GM12872 (cell line): ENCODE results near the gene SPATA19.

Experiments used
- CTCF ChIP-seq: IDR thresholded peaks from 3 replicates; pipeline ENCODE4 v1.5.1; 2011; ENCODE audit warnings: low read depth, mild to moderate bottlenecking, low read length, moderate library complexity; ENCODE audit not compliant: insufficient read depth

Gene SPATA19

DNA sequence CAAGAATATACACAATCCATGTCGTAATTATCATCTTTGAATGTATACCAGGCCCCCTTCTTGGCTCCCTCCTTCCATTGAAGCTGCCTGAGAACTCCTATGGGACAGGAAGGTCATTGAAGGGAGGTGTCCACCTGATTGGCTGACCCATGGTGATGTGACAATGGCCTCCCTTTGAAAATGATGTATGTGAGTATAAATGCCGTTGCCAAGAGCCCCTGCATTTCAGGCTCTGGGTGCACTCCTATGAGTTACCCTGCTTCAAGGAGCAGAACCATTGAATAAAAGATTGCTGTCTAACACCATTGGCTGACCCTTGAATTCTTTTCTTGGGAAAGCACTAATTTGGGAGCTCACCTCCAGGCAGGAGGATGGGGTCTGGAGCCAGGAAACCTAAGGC, at the start of gene SPATA19:
Gene SPATA19 (minus strand): TSS at position 101 of the 400 bp plus-strand sequence. CDS start 67 bp downstream, at position 34.
- no peak for TF ChIP-seq CTCF

DNA sequence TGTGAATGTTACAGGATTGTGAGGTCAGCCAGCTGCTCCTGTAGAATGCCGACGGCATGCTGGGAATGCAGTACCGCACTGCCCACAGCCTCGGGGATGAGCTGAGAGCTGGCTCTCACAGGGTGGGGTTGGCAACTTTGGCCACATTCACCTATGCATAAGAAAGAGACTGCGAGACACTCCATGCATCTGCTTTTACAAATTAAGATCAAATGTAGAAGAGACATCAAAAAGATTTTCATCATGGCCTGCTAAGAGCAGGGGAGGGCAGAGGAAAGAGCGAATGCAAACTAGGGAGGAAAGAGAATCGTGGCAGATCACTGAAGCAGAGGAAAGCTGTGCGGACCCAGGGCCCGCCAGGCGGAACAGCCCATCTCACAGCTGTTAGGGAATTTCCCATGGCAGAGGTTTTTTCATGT, 49.8 kb upstream of the SPATA19 start:
- no peak for TF ChIP-seq CTCF

GRCh38 chr11:133893381-133893780, 48.1 kb upstream of the SPATA19 start:
- TF ChIP-seq CTCF = no peak

DNA sequence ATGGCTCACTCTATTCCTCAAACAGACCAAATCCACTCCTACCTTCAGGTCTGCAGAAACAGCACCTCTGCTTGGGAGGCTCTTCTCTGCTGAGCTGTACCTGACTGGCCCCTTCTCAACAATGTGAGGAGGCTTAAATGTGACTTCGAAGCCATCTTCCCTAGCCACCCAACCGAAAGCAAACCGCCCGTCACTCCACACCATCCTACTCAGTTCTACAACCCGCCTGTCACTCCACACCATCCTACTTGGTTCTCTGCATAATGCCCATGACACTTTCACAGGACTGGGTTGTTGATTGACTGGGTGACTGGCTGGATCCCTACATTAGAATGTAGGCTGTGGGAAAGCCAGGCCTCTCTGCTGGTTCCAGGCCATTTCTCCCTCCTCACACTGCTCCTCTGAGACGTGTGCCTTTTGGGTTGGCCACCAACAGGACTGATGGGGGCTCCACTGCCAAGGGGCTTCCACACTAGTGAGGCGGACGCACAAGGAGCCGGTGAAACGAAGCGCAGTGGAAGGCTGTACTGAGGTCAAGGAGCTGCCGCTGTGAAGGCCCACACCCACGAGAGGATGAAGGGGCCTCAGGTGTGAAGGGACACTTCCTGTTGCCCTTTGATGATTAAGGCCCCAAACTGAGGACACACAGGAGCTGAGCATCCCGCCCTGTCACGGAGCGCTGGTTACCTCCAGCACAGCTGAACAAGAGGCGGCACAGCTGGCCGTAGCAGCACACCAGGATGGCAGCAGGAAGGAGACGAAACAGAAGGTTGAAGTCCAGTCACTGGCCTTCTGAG, 47.5 kb upstream of the SPATA19 start:
- no peak for TF ChIP-seq CTCF

DNA sequence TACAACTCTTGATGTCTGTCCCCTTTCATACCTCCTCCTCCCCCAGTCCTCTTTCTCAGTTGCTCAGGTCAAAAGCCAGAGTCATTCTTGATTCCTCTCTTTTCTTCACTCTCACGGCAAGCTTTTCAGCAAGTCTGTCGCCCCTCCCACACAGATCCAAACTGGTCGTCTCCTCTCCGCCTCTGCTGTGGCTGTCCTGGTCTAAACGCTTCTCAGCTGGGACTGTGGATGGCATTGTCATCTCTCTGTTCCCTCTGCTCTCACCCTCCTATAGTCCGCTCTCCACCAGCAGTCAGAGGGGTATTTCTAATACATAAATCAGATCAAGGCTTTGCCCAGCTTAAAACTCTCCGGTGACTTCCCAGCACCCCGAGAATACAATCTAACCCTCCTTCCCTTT, 46.8 kb upstream of the SPATA19 start:
- no peak for TF ChIP-seq CTCF

- TF ChIP-seq CTCF = no peak
Measured at GRCh38 chr11:133889893-133890292, 44.6 kb upstream of the SPATA19 start.

DNA sequence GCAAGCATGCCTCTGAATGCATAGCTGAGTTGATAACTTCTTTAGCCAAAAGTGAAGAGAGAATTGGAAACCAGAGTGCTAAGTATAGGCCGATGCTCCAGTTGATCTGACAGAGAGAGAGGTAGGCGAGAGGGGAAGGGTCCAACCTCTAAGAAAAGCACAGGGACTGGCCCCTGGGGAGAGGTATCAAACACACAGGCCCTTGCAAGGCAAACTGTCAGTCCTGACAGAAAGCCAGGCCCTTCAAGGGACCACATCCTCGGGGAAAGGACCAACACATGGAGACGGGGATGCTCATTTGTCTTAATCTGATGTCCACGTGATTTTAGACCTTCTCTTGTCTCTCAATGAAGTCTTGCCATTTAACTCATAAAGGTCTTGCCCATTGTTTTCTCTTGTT, 43.9 kb upstream of the SPATA19 start:
- TF ChIP-seq CTCF = no peak
